Urinary bladder (tissue), 4 donors: ENCODE data around the gene RBMS1. TPM values are rescaled to one million over a fixed set of nuclear protein-coding genes. Genes with fewer than 3 reads are reported as not detected.

Experiments used
- DNase-seq: peaks from one replicate; pipeline ENCODE4 v3.0.0-alpha.2; 2015; ENCODE audit errors: extremely low spot score
- H3K27ac ChIP-seq: one replicate; pipeline ENCODE4 v1.5.1; 2013; ENCODE audit warnings: low read depth, mild to moderate bottlenecking, moderate library complexity
- H3K36me3 ChIP-seq: one replicate; pipeline ENCODE4 v1.6.1; 2013; ENCODE audit warnings: mild to moderate bottlenecking, moderate library complexity; ENCODE audit not compliant: insufficient read depth
- H3K4me1 ChIP-seq: one replicate; pipeline ENCODE4 v1.6.1; 2013; ENCODE audit warnings: mild to moderate bottlenecking, moderate library complexity; ENCODE audit not compliant: insufficient read depth
- H3K4me3 ChIP-seq: one replicate; pipeline ENCODE4 v1.5.1; 2013; ENCODE audit warnings: low read depth, low read length
- WGBS: extraction: QIAGEN DNeasy Blood & Tissue Kit; methylation state at CpG from one replicate; pipeline ENCODE4 v1.1.7; 2013; 5-methylcytosine and 5-hydroxymethylcytosine counted together
- polyA plus RNA-seq: library from polyadenylated mRNA; stranded (reverse); fragments of 200-250 nt; gene quantifications from one replicate; pipeline ENCODE4 v1.2.3, GENCODE V29; 2013
- total RNA-seq: library from RNA; depleted of rRNA; stranded (reverse); fragments of >200 nt; gene quantifications from one replicate; pipeline ENCODE4 v1.2.3, GENCODE V29; 2014
- donor health status: healthy with polysubstance abuse.
- donor health status: healthy.

The RBMS1 gene
- total and polyA plus RNA-seq, 2 donors = 41.7 to 182 TPM

DNA sequence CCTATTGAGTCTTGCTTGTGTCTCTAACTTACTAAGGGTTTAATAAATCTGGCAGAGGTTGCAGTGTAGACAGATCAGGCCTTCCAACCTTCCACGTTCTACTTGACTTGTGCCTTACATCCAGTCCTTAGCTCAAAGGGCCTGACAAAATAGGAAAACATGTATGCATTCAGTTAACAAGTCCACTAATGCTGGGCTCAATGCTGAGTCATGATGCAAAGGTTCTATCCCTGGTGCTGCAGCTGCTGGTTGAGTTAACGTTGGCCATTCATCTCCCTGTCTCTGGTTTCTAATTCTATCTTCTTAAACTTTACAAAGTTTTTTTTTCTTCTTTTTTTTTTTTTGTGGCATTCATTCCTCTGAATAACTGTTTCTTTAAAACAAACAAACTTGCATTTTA lies 247.3 kb downstream of the RBMS1 start:
- Histone ChIP-seq H3K4me3 (no peak overlapping the region), H3K27ac (no peak overlapping the region), H3K4me1 (no peaks in the 10 kb centered on the region), H3K36me3 (no peaks in the 10 kb centered on the region)
- WGBS = 89% methylated on average over 2 of the region's 2 CpGs
- DNase-seq = no peak

DNA sequence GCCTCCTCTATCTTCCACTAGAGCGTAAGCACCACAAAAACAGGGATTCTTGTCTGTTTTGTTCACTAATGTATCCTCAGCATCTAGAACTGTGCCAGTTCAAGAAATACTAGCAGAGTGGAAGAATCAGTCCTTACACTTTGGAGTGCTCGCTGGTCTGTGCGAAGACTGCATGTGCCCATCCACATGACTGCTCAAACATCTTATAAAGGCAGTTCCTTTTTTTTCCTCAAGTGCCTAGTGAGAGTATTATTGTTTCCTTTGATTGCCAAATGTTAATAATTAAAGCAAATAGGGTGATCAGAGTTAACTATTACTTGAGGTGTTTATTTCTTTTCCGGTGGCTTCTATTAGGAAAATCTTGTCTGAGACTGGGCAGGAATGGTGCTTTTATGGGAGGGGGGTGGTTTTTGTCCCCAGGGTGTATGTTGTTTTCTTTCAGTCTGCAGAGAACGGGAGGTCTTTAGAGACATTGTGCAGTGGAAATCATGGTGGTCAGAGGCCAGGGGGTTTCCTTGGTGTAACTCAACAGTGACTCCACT lies 247.9 kb downstream of the RBMS1 start:
- no peak for DNase-seq
- WGBS = 93% methylated on average over 5 of the region's 5 CpGs
- H3K27ac ChIP-seq = no peak overlapping the region
- H3K4me3 ChIP-seq = no peak overlapping the region
- no peaks in the 10 kb centered on the region for H3K36me3 ChIP-seq
- H3K4me1 ChIP-seq = no peaks in the 10 kb centered on the region

DNA sequence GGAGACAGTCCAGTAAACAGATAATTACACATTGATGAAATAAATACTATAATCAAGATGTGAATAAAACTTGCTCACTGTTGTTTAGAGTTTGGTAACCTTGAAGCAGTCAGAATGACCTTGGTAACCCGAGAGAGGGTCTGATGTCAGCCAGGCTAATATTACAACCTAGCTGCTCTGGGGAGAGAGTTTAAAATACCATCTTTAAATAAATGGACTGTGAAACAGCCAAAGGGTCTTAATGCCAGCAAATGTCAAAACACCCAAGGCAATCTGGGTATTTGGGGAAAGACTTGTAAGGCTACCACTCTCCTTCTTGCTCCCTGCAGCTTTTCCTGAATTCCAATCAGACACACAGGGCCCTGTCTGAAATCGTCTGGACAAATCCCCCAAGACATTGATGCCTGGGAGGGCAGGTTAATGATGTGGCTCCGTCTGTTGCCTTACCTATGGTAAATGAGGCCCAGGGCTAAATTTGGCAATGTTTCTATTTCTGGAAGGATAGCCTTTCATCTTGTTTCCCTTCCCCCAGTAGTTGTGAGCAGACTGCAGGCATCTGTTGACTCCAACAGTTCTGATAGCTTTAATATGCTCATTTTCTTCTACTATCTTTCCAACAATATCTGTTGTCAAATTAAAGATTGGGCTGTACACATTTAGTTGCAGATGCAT lies 250.6 kb downstream of the RBMS1 start:
- H3K36me3 ChIP-seq = no peaks in the 10 kb centered on the region
- no peak overlapping the region for H3K4me3 ChIP-seq
- peaks cover 2% of the 10 kb centered on the region for H3K4me1 ChIP-seq
- 54% methylated on average over 3 of the region's 3 CpGs for WGBS
- no peak overlapping the region for H3K27ac ChIP-seq
- DNase-seq = no peak

- WGBS = 72% methylated on average over 4 of the region's 4 CpGs
- Histone ChIP-seq H3K4me3 (no peak overlapping the region), H3K36me3 (no peaks in the 10 kb centered on the region), H3K4me1 (peaks cover 2% of the 10 kb centered on the region), H3K27ac (no peak overlapping the region)
- no peak for DNase-seq
These were observed 252.1 kb downstream of the RBMS1 start for GRCh38 chr2:160241251-160242137.

GRCh38 chr2:160239436-160239835 lies 254.2 kb downstream of the RBMS1 start:
- Histone ChIP-seq H3K27ac (no peak overlapping the region), H3K4me1 (peaks cover 2% of the 10 kb centered on the region), H3K4me3 (no peak overlapping the region), H3K36me3 (no peaks in the 10 kb centered on the region)
- no peak for DNase-seq
- WGBS = 80% methylated on average over 5 of the region's 5 CpGs

DNA sequence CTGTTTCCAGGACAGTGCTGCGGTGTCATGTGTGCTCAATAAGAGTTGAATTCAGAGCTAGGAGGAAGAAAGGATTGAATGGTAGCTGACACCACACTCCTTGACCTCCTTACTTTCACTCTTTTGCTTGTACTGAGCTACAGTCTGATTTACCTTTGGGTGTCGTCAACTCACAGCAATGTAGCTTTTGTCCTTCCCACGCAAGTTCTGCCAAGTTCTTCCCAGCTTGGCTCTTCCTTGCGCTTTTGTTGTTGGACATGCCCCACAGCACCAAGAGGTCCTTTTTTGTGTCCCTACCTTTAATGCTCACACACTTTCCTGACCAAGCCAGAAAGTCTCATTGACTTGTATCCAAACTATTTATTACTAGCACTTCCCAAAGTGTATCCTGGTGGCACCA lies 255.2 kb downstream of the RBMS1 start:
- WGBS = 89% methylated on average over 4 of the region's 4 CpGs
- no peak for DNase-seq
- Histone ChIP-seq H3K36me3 (no peaks in the 10 kb centered on the region), H3K4me1 (peaks cover 2% of the 10 kb centered on the region), H3K27ac (no peak overlapping the region), H3K4me3 (no peak overlapping the region)

DNA sequence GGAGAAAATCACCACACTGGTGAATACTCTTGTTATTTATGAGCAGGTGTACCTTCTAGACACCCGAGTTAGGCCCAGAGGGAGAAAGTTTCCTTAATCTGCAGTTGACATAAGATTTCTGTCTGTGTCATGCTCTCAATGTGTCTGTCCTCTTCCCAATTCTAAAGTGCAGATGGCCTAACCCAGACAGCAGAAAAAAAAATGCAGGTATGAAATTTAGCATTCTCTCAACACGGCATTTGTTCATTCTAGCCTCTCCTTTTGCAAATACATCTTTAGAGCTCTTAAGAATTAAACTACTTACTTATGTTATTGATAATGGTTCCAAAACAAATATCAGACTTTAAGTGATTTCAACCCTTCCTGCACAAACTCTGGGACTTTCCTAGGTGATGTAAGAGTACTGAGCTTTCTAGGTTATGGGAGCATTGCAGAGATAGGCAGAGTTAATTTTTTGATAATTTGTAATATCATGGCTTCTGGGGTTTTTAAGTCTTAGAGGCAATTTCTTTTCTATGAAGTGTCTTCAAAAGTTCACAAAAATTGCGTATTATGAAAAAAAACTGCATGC lies 260.6 kb downstream of the RBMS1 start:
- H3K4me3 ChIP-seq = no peak overlapping the region
- H3K4me1 ChIP-seq = no peaks in the 10 kb centered on the region
- WGBS = 86% methylated on average over 3 of the region's 3 CpGs
- H3K36me3 ChIP-seq = no peaks in the 10 kb centered on the region
- no peak overlapping the region for H3K27ac ChIP-seq
- DNase-seq = no peak

DNA sequence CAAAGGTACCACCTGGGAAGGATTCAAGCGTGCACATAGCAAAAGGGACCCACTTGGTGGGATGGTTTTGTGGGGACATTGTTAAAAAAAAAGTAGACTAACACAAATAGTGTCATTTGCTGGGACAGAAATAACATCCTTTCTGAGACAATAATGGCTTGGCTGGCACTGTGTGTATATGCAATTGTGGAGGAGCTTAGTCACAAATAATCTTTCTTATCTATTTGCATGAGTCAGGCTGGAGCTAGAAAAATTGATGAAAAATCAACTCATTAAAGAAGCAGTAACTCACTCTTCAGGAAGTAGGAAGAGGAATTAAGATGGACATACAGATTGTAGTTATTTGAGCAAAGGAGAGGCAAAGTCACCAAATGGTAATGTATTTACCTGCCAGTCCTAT lies 264.0 kb downstream of the RBMS1 start:
- Histone ChIP-seq H3K4me1 (no peaks in the 10 kb centered on the region), H3K36me3 (no peaks in the 10 kb centered on the region), H3K4me3 (no peak overlapping the region), H3K27ac (no peak overlapping the region)
- WGBS = 95% methylated on average over 1 of the region's 1 CpG
- no peak for DNase-seq

DNA sequence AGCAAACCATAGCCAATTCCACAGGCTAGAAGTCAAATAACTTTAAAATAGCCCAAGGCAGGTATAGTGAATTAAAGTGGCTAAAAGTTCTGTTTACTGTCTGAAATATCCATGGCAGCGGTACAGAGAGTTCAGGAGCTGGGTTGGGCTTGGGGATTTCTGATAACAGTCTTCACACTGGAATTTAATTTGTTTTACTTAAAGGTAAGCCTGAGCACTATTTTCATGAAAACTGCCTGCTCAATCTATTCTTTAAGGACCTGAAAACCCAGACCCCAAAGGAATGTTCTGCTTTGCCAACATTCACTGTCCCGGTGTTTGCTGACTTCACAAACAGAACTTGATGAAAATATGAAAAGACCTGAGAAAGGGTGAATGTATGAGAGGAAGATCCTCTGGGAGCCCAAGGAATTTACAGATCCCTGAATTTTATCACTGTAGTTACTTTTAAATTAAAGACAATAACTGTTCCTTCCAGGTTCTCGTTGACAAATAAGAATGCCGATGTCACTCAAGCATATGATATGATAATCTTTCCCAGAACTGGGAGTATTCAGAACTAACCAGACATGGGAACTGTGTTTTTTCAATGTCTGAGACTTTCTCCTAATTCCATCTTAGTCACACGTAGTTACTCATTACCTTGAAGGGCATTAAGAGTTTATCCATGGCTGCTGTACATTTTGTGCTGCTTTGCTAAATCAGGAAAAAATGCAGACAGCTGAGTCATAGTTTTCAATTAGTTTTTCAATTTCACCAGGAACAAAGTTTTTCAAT lies 265.3 kb downstream of the RBMS1 start:
- Histone ChIP-seq H3K4me1 (no peaks in the 10 kb centered on the region), H3K4me3 (no peak overlapping the region), H3K27ac (no peak overlapping the region), H3K36me3 (no peaks in the 10 kb centered on the region)
- DNase-seq = no peak
- 57% methylated on average over 5 of the region's 5 CpGs for WGBS

GRCh38 chr2:160227293-160227915 lies 266.2 kb downstream of the RBMS1 start:
- no peak overlapping the region for H3K27ac ChIP-seq
- WGBS = 79% methylated on average over 5 of the region's 5 CpGs
- no peak for DNase-seq
- no peak overlapping the region for H3K4me3 ChIP-seq
- no peaks in the 10 kb centered on the region for H3K36me3 ChIP-seq
- H3K4me1 ChIP-seq = no peaks in the 10 kb centered on the region

GRCh38 chr2:160226367-160226766 lies 267.2 kb downstream of the RBMS1 start:
- no peaks in the 10 kb centered on the region for H3K4me1 ChIP-seq
- 92% methylated on average over 5 of the region's 5 CpGs for WGBS

DNA sequence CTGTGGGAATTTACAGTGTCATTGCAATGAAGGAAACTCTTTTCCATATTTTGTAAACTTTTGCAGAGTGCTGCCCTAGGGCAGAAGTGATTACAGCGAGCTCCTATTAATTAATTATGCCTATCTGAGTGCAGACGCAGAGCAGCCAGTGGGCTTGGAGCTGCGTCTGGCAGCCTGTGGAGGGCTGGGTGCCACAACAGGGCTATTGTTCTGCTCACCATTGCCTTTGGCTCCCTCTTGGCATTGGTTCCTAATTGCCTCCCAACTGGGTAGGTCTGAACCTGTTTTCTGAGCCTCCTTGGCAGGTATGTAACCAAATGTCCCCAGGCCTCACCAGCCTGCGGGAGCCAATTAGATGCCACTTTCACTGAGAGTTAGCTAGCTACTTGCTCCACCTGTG lies 267.9 kb downstream of the RBMS1 start:
- H3K4me3 ChIP-seq = no peak overlapping the region
- 90% methylated on average over 4 of the region's 4 CpGs for WGBS
- no peak overlapping the region for H3K27ac ChIP-seq
- H3K4me1 ChIP-seq = no peaks in the 10 kb centered on the region
- no peaks in the 10 kb centered on the region for H3K36me3 ChIP-seq
- no peak for DNase-seq

More at GRCh38 chr2:160226367-160226766, 267.2 kb downstream of the RBMS1 start:
- Histone ChIP-seq H3K4me3 (no peak overlapping the region), H3K36me3 (no peaks in the 10 kb centered on the region), H3K27ac (no peak overlapping the region)
- no peak for DNase-seq

- Histone ChIP-seq H3K27ac (no peak overlapping the region), H3K4me1 (no peaks in the 10 kb centered on the region), H3K4me3 (no peak overlapping the region), H3K36me3 (no peaks in the 10 kb centered on the region)
- no peak for DNase-seq
- 89% methylated on average over 3 of the region's 3 CpGs for WGBS
These were observed 269.1 kb downstream of the RBMS1 start for GRCh38 chr2:160224507-160224906.
